ENCODE results near the gene PODXL. TPM values are rescaled to one million over a fixed set of nuclear protein-coding genes. Genes with fewer than 3 reads are reported as not detected.

The PODXL gene
- total and polyA plus RNA-seq, 11 donors: 30.9 to 230 (median 71.8) TPM

- Histone ChIP-seq H3K36me3 (no peaks in the 10 kb centered on the region), H3K4me1 (peaks cover 13 to 81% (median 43%) of the 10 kb centered on the region in 12 donors), H3K27me3 (no peaks in the 10 kb centered on the region), H3K9me3 (no peaks in the 10 kb centered on the region), H3K27ac (peak overlapping the region in 7 of 12 donors; percentile 32 to 87 (median 77)), H3K4me3 (no peak overlapping the region)
- no peak for TF ChIP-seq CTCF (IDR thresholded peaks at IDR 0.05)
- no peak for TF ChIP-seq POLR2A (IDR thresholded peaks at IDR 0.05)
- DNase-seq (no peak), ATAC-seq (no peak)
- WGBS, 4 donors: 90 to 95% (median 93%) methylated on average over 1 to 6 of the region's 6 CpGs
- intact Hi-C loops (cut with DNase I): no loop called here
Observed at GRCh38 chr7:131530137-131530536, 26.3 kb downstream of the PODXL start.

- WGBS, 4 donors: 57 to 77% (median 71%) methylated on average over 6 to 11 of the region's 11 CpGs
- ATAC-seq: peak in 3 of 4 donors; percentile 13 to 37 (median 32)
- intact Hi-C loops (cut with DNase I): no loop called here
- peaks cover 15 to 81% (median 41%) of the 10 kb centered on the region in 12 donors for H3K4me1 ChIP-seq
- peak overlapping the region; percentile 7 to 87 (median 54) for H3K27ac ChIP-seq
- H3K27me3 ChIP-seq: no peaks in the 10 kb centered on the region
- no peak for DNase-seq
- no peaks in the 10 kb centered on the region for H3K9me3 ChIP-seq
- no peak overlapping the region for H3K4me3 ChIP-seq
- no peak for TF ChIP-seq POLR2A (IDR thresholded peaks at IDR 0.05)
- no peak for TF ChIP-seq CTCF (IDR thresholded peaks at IDR 0.05)
- H3K36me3 ChIP-seq: no peaks in the 10 kb centered on the region
Observed at GRCh38 chr7:131529617-131530016, 26.8 kb downstream of the PODXL start.

GRCh38 chr7:131529179-131529578, 27.2 kb downstream of the PODXL start:
- DNase-seq: no peak
- peaks cover 15 to 83% (median 39%) of the 10 kb centered on the region in 12 donors for H3K4me1 ChIP-seq
- no peak overlapping the region for H3K4me3 ChIP-seq
- TF ChIP-seq CTCF (IDR thresholded peaks at IDR 0.05): no peak
- no peak for TF ChIP-seq POLR2A (IDR thresholded peaks at IDR 0.05)
- peak in 3 of 4 donors; percentile 7 to 55 (median 18) for ATAC-seq
- no peaks in the 10 kb centered on the region for H3K36me3 ChIP-seq
- intact Hi-C loops (cut with DNase I): no loop called here
- peak overlapping the region; percentile 7 to 87 (median 54) for H3K27ac ChIP-seq
- H3K27me3 ChIP-seq: no peaks in the 10 kb centered on the region
- no peaks in the 10 kb centered on the region for H3K9me3 ChIP-seq
- 21 to 36% (median 30%) methylated on average over 3 of the region's 3 CpGs for WGBS, 4 donors

GRCh38 chr7:131527456-131527855, 29.0 kb downstream of the PODXL start:
- H3K27me3 ChIP-seq: no peaks in the 10 kb centered on the region
- H3K4me3 ChIP-seq: no peak overlapping the region
- peak overlapping the region in 7 of 12 donors; percentile 28 to 82 (median 72) for H3K27ac ChIP-seq
- WGBS, 4 donors: 39 to 51% (median 46%) methylated on average over 4 of the region's 4 CpGs
- no peaks in the 10 kb centered on the region for H3K9me3 ChIP-seq
- ATAC-seq: no peak
- TF ChIP-seq POLR2A (IDR thresholded peaks at IDR 0.05) (no peak), CTCF (IDR thresholded peaks at IDR 0.05) (no peak)
- H3K36me3 ChIP-seq: no peaks in the 10 kb centered on the region
- no peak for DNase-seq
- peaks cover 8 to 80% (median 41%) of the 10 kb centered on the region in 12 donors for H3K4me1 ChIP-seq
- intact Hi-C loops (cut with DNase I): no loop called here

Measured in heart left ventricle (tissue), 16 donors.